GM12892 (cell line): Measurements from ENCODE around the gene URAD.

Experiments used
- POLR2A ChIP-seq: IDR thresholded peaks from 2 replicates; pipeline ENCODE4 v1.6.1; 2011; ENCODE audit warnings: low read depth, low read length, control low read depth
- TAF1 ChIP-seq: IDR thresholded peaks from 2 replicates; pipeline ENCODE4 v1.6.1; 2011; ENCODE audit warnings: low read depth, mild to moderate bottlenecking, control low read depth, low read length, borderline replicate concordance

GRCh38 chr13:27971776-27972477 lies 16.6 kb downstream of the URAD start:
- no peak for TF ChIP-seq POLR2A
- TF ChIP-seq TAF1 = no peak
